SK-N-SH treated with all-trans-retinoic acid at 6 μM for 48 hours (cell line): ENCODE results near the gene ADAMTS9.

Experiments used
- ATAC-seq: fragments of 200-7000 bp; cut with Tn5 transposase; 3 replicates; pipeline ENCODE4 v1.9.1; 2020; ENCODE audit warnings: mild to moderate bottlenecking, moderate library complexity
- ARNTL ChIP-seq: fragments of 450-650 bp; formaldehyde crosslinking; IDR thresholded peaks from 2 replicates; pipeline ENCODE4 v1.5.0; 2020; ENCODE audit warnings: low read depth, mild to moderate bottlenecking, moderate library complexity, borderline replicate concordance
- BACH2 ChIP-seq: fragments of 250-450 bp; sonication (Bioruptor Pico); IDR thresholded peaks from 2 replicates; pipeline ENCODE4 v1.9.0; 2021; ENCODE audit warnings: mild to moderate bottlenecking, borderline replicate concordance
- CREB5 ChIP-seq: fragments of 250-450 bp; sonication (Bioruptor Pico); IDR thresholded peaks from 2 replicates; pipeline ENCODE4 v1.5.1; 2020; ENCODE audit warnings: low read depth, mild to moderate bottlenecking, moderate library complexity
- CSDC2 ChIP-seq: fragments of 250-450 bp; sonication (Bioruptor Pico); IDR thresholded peaks from 2 replicates; pipeline ENCODE4 v1.5.0; 2020; ENCODE audit warnings: mild to moderate bottlenecking, moderate library complexity
- CSRNP3 ChIP-seq: fragments of 250-450 bp; sonication (Bioruptor Pico); IDR thresholded peaks from 2 replicates; pipeline ENCODE4 v1.5.1; 2021; ENCODE audit warnings: mild to moderate bottlenecking, moderate library complexity
- ESRRG ChIP-seq: fragments of 250-450 bp; sonication (Bioruptor Pico); IDR thresholded peaks from 2 replicates; pipeline ENCODE4 v1.6.1; 2021; ENCODE audit warnings: mild to moderate bottlenecking
- GLIS3 ChIP-seq: fragments of 250-450 bp; sonication (Bioruptor Pico); IDR thresholded peaks from 2 replicates; pipeline ENCODE4 v1.5.0; 2020; ENCODE audit warnings: mild to moderate bottlenecking, moderate library complexity
- ISL1 ChIP-seq: fragments of 250-450 bp; sonication (Bioruptor Pico); IDR thresholded peaks from 2 replicates; pipeline ENCODE4 v2.1.2; 2022; ENCODE audit warnings: mild to moderate bottlenecking, moderate library complexity
- OSR1 ChIP-seq: fragments of 250-450 bp; sonication (Bioruptor Pico); IDR thresholded peaks from 2 replicates; pipeline ENCODE4 v1.8.0; 2022; ENCODE audit warnings: moderate library complexity, mild to moderate bottlenecking, inconsistent platforms
- PATZ1 ChIP-seq: fragments of 250-450 bp; sonication (Bioruptor Pico); IDR thresholded peaks from 2 replicates; pipeline ENCODE4 v1.8.0; 2020; ENCODE audit warnings: mild to moderate bottlenecking, moderate library complexity, borderline replicate concordance
- POU6F1 ChIP-seq: fragments of 250-450 bp; sonication (Bioruptor Pico); IDR thresholded peaks from 2 replicates; pipeline ENCODE4 v1.8.0; 2021; ENCODE audit warnings: low read depth, mild to moderate bottlenecking, moderate library complexity, borderline replicate concordance
- PPARA ChIP-seq: fragments of 250-450 bp; sonication (Bioruptor Pico); IDR thresholded peaks from 2 replicates; pipeline ENCODE4 v1.5.0; 2020; ENCODE audit warnings: mild to moderate bottlenecking, borderline replicate concordance
- RARB ChIP-seq: fragments of 250-450 bp; sonication (Bioruptor Pico); IDR thresholded peaks from 2 replicates; pipeline ENCODE4 v1.8.0; 2021; ENCODE audit warnings: mild to moderate bottlenecking, moderate library complexity
- TCF4 ChIP-seq: fragments of 250-450 bp; sonication (Bioruptor Pico); IDR thresholded peaks from 2 replicates; pipeline ENCODE4 v1.8.0; 2021; ENCODE audit warnings: mild to moderate bottlenecking, moderate library complexity, borderline replicate concordance
- TOX ChIP-seq: fragments of 250-450 bp; sonication (Bioruptor Pico); IDR thresholded peaks from 2 replicates; pipeline ENCODE4 v1.8.0; 2021; ENCODE audit warnings: mild to moderate bottlenecking, moderate library complexity, borderline replicate concordance
- TSHZ2 ChIP-seq: fragments of 250-450 bp; sonication (Bioruptor Pico); IDR thresholded peaks from 2 replicates; pipeline ENCODE4 v1.5.0; 2020; ENCODE audit warnings: mild to moderate bottlenecking, moderate library complexity
- ZC3H10 ChIP-seq: fragments of 250-450 bp; sonication (Bioruptor Pico); IDR thresholded peaks from 2 replicates; pipeline ENCODE4 v1.5.1; 2021; ENCODE audit warnings: mild to moderate bottlenecking, moderate library complexity
- ZFP3 ChIP-seq: fragments of 250-450 bp; sonication (Bioruptor Pico); IDR thresholded peaks from 2 replicates; pipeline ENCODE4 v1.5.0; 2020; ENCODE audit warnings: mild to moderate bottlenecking, moderate library complexity
- ZFP30 ChIP-seq: fragments of 450-650 bp; formaldehyde crosslinking; IDR thresholded peaks from 2 replicates; pipeline ENCODE4 v1.5.0; 2022; ENCODE audit warnings: mild to moderate bottlenecking, moderate library complexity
- ZNF565 ChIP-seq: fragments of 450-650 bp; formaldehyde crosslinking; conservative IDR thresholded peaks from 2 replicates; pipeline ENCODE4 v1.5.0; 2020; ENCODE audit warnings: low read depth, mild to moderate bottlenecking, moderate library complexity
- ZNF70 ChIP-seq: fragments of 450-650 bp; formaldehyde crosslinking; IDR thresholded peaks from 2 replicates; pipeline ENCODE4 v1.5.0; 2020; ENCODE audit warnings: mild to moderate bottlenecking, moderate library complexity

ADAMTS9 gene

GRCh38 chr3:64552966-64553365 is 134.8 kb downstream of the ADAMTS9 start:
- no peak for ATAC-seq

GRCh38 chr3:64552160-64552559 is 135.6 kb downstream of the ADAMTS9 start:
- no peak for ATAC-seq
- TF ChIP-seq CSRNP3 (CRISPR knock-in tag) (no peak), ZFP30 (CRISPR knock-in tag) (no peak), TCF4 (no peak), BACH2 (CRISPR knock-in tag) (no peak), PPARA (no peak), OSR1 (CRISPR knock-in tag) (no peak), CREB5 (CRISPR knock-in tag) (no peak), RARB (CRISPR knock-in tag) (no peak), ARNTL (no peak), PATZ1 (CRISPR knock-in tag) (no peak), CSDC2 (CRISPR knock-in tag) (no peak)

More at GRCh38 chr3:64552966-64553365, 134.8 kb downstream of the ADAMTS9 start:
- TF ChIP-seq BACH2 (CRISPR knock-in tag) (no peak), TCF4 (no peak), TOX (CRISPR knock-in tag) (no peak), GLIS3 (CRISPR knock-in tag) (no peak), ISL1 (CRISPR knock-in tag) (no peak), ESRRG (CRISPR knock-in tag) (no peak), POU6F1 (no peak), ZNF565 (CRISPR knock-in tag) (no peak), ZFP3 (CRISPR knock-in tag) (no peak), ZC3H10 (CRISPR knock-in tag) (no peak), TSHZ2 (no peak), PATZ1 (CRISPR knock-in tag) (no peak), CSRNP3 (CRISPR knock-in tag) (no peak), RARB (CRISPR knock-in tag) (no peak), ZFP30 (CRISPR knock-in tag) (no peak), ZNF70 (no peak), OSR1 (CRISPR knock-in tag) (no peak), PPARA (no peak)
